BJ (cell line): ENCODE measurements around the gene CCDC30. TPM values are rescaled to one million over a fixed set of nuclear protein-coding genes. Genes with fewer than 3 reads are reported as not detected.

ENCODE experiments used
- CTCF ChIA-PET: fragments of 350-600 bp; formaldehyde crosslinking; extraction: SDS; loops from one replicate; lab custom pipeline; 2021; ENCODE audit warnings: antibody characterized with exemption, inconsistent platforms; lab: Yijun Ruan, JAX
- POLR2A ChIA-PET: fragments of 300-600 bp; sonication (Branson Sonifier 250); formaldehyde crosslinking; extraction: SDS; loops from one replicate; lab custom pipeline; 2021; ENCODE audit warnings: antibody characterized with exemption; lab: Charles Lee
- DNase-seq: peaks from one replicate; pipeline ENCODE4 v3.0.0-alpha.2; 2011; ENCODE audit warnings: low read depth
- H3K27me3 ChIP-seq: 2 replicates; pipeline ENCODE4 v1.6.0; 2011; ENCODE audit warnings: low read length; ENCODE audit not compliant: control insufficient read depth, insufficient read depth
- H3K36me3 ChIP-seq: 2 replicates; pipeline ENCODE4 v1.5.1; 2011; ENCODE audit warnings: low read length; ENCODE audit not compliant: control insufficient read depth, insufficient read depth
- H3K4me3 ChIP-seq: 2 replicates; pipeline ENCODE4 v1.5.1; 2011; ENCODE audit warnings: low read depth, mild to moderate bottlenecking, control low read depth, low read length
- polyA plus RNA-seq: library from polyadenylated mRNA; depleted of rRNA; stranded (reverse); fragments of >200 nt; gene quantifications from 2 replicates; pipeline ENCODE4 v1.2.3, GENCODE V29; 2011
- TF ChIP-seq, protein P1 (sequence below): IDR thresholded peaks from 2 replicates; pipeline ENCODE4 v1.5.1; 2011; ENCODE audit warnings: low read depth, mild to moderate bottlenecking, control low read depth, inconsistent platforms, low read length, moderate library complexity; ENCODE audit not compliant: insufficient read depth

CCDC30 gene
- polyA plus RNA-seq, 1 experiment, result 0.26 TPM

DNA sequence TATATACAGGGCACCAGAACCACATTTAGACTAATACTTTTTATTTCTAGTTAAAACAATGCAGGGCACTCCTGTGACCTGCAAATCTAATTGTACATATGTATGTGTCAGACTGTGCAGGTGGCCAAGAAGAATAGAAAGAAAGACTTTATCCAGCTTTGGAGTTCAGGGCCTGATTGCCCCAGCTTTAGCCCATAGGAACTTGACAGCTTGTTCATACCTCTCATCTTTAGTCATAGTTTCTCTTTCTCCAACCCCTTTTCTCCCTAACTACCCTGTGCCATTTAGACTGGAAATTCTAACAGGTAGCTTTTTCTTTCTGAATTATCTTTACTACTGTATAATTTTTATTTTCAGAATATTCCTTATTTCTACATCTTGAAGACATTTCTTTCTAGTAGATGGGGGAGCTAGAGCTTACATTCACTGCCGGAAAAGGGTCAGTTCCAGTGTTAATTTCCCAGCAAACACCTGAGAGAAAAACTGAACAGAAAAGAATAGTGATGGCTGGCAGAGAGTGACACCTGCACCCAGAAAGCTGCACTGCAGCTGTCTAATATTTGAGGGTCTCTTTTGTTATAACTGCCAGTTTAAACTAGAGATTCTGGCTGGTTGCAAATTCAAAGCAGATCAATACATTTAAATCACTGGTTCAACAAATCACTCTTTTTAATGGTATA, 227.5 kb downstream of the CCDC30 start:
- ChIA-PET CTCF (interaction anchor here (0.9 to 1.0 kb wide), 2 partner anchors 9 to 69 kb away, joined by 3 to 4 read pairs; no protein-coding TSS in a partner anchor), POLR2A (interaction anchor here (0.6 kb wide), 1 partner anchor 357 kb away, joined by 3 read pairs; no protein-coding TSS in a partner anchor)
- DNase-seq, result no peak
- H3K27me3 ChIP-seq, result no peaks in the 10 kb centered on the region
- H3K36me3 ChIP-seq, result no peaks in the 10 kb centered on the region
- no peak overlapping the region for H3K4me3 ChIP-seq
- TF ChIP-seq, protein P1, sequence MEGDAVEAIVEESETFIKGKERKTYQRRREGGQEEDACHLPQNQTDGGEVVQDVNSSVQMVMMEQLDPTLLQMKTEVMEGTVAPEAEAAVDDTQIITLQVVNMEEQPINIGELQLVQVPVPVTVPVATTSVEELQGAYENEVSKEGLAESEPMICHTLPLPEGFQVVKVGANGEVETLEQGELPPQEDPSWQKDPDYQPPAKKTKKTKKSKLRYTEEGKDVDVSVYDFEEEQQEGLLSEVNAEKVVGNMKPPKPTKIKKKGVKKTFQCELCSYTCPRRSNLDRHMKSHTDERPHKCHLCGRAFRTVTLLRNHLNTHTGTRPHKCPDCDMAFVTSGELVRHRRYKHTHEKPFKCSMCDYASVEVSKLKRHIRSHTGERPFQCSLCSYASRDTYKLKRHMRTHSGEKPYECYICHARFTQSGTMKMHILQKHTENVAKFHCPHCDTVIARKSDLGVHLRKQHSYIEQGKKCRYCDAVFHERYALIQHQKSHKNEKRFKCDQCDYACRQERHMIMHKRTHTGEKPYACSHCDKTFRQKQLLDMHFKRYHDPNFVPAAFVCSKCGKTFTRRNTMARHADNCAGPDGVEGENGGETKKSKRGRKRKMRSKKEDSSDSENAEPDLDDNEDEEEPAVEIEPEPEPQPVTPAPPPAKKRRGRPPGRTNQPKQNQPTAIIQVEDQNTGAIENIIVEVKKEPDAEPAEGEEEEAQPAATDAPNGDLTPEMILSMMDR, result no peak

DNA sequence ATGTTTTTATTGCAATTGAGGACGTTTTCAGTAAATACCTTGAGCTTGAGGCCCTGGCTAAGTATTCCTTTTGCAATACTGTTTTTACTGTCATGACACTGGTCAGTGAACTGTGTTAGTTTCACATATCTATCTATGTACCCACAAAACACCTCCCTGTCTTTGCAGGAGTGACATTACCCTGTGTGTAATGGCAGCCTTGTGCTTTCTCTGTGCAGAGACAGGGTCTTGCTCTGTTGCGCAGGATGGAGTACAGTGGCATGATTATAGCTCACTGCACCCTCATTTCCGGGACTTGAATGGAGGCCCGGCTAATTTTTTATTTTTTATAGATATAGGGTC, 228.0 kb downstream of the CCDC30 start:
- no peaks in the 10 kb centered on the region; the same call in 1 of the 2 replicates for H3K36me3 ChIP-seq
- TF ChIP-seq, protein P1, result no peak
- ChIA-PET POLR2A (no interaction called here), CTCF (interaction anchor here (1.0 kb wide), 1 partner anchor 10 kb away, joined by 4 read pairs; no protein-coding TSS in a partner anchor)
- no peaks in the 10 kb centered on the region for H3K27me3 ChIP-seq
- no peak overlapping the region for H3K4me3 ChIP-seq
- no peak for DNase-seq

DNA sequence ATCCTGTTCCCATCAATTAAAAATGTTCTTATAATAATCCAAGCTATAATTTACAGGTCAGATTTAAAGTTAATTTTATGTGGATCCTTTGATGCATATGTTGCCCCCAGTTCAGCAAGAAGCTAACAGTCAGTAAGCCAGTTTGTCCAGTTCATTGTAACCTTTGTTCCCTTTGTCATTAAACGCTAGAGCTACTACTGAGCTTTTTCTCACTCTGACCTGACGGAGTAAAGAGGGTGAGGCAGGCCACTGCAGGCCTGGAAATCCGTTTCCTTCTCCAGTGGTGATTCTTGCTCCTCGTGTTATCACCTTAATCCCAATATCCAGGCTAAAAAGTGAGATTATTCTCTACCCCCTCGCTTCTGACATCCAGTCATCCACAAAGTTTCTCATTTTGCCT, 229.4 kb downstream of the CCDC30 start:
- Histone ChIP-seq H3K27me3 (no peaks in the 10 kb centered on the region), H3K4me3 (no peak overlapping the region), H3K36me3 (peaks cover 3% of the 10 kb centered on the region)
- CTCF ChIA-PET, result interaction anchor here (0.9 kb wide), 1 partner anchor 55 kb away, joined by 3 read pairs; no protein-coding TSS in a partner anchor
- TF ChIP-seq, protein P1, result no peak
- POLR2A ChIA-PET, result no interaction called here
- DNase-seq, result no peak

DNA sequence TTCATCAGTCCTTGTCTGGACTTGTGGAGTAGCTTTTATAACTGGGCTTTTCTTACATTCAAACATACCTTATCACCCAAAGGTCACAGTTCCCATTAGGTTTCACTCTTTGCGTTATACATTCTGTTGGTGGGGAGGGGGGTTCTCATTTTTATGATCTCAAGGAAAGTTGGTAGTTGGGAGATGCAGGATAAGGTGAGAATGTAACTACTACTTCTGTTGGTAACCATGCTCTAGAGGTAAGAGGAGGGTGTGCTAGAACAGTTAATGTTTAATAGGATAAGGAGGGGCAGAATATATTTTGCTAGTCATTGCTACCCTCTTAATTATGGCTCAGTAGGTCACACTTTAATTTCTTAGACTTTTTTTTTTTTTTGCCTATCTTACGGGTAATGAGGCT, 229.8 kb downstream of the CCDC30 start:
- no peak for DNase-seq
- no peak overlapping the region for H3K4me3 ChIP-seq
- TF ChIP-seq, protein P1, result no peak
- ChIA-PET POLR2A (no interaction called here), CTCF (interaction anchor here (0.9 kb wide), 1 partner anchor 56 kb away, joined by 3 read pairs; no protein-coding TSS in a partner anchor)
- peaks cover 3% of the 10 kb centered on the region for H3K36me3 ChIP-seq
- H3K27me3 ChIP-seq, result no peaks in the 10 kb centered on the region

DNA sequence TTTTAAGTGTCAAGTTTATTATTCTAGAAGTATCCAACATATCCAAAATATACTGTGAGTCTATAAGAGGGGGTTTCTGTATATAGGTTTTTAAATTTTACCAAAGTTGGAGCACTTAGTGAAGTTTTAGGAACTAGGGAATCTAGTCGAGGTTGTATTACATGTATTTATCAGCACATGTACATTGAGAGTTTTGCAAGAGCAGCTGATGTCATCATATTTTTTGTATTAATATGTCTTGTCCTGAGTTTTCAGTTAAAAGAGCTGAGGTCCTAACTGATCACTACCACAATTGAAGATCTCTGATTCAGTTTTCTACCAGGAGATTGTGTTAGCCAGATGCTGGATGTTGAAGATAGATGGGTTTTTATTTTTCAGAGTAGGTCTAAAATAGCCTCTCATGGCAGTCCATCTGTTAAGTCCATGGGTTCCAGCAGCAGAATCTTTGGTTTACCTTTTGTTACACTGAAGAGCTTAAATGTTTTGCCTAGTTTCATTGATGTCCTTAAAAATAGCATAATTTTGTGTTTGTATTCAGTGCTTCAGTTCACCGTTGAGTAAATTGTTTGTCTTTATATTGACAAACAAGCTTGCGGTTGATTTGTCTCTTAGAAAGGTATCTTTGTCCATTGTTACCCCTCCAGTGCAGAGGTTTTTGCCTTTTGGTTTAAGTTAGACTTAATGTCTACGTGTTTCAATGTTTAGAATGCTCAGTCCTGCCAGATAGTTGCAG, 235.2 kb downstream of the CCDC30 start:
- ChIA-PET POLR2A (no interaction called here), CTCF (interaction anchor here (0.6 kb wide), 1 partner anchor 40 kb away, joined by 3 read pairs; no protein-coding TSS in a partner anchor)
- DNase-seq, result no peak
- TF ChIP-seq, protein P1, result no peak
- no peak overlapping the region for H3K4me3 ChIP-seq
- peaks cover 11% of the 10 kb centered on the region for H3K36me3 ChIP-seq
- no peaks in the 10 kb centered on the region for H3K27me3 ChIP-seq
